WTC11 (cell line): ENCODE measurements around the gene TMEM86B. TPM values are rescaled to one million over a fixed set of nuclear protein-coding genes. Genes with fewer than 3 reads are reported as not detected.
A peak's percentile ranks its signal among the peaks of the same experiment; 100 is the strongest.

Experiments used
- ATAC-seq: fragments of 200-7000 bp; cut with Tn5 transposase; 2 replicates; pipeline ENCODE4 v1.10.0; 2021; ENCODE audit warnings: mild to moderate bottlenecking, moderate library complexity
- CTCF ChIA-PET: fragments of 300-600 bp; sonication (Branson Sonifier 250); formaldehyde crosslinking; loops from one replicate; lab custom pipeline; 2021; ENCODE audit warnings: antibody characterized with exemption; lab: Charles Lee
- POLR2A ChIA-PET: fragments of 350-600 bp; sonication (Branson Sonifier 250); formaldehyde crosslinking; loops from one replicate; lab custom pipeline; 2021; ENCODE audit warnings: antibody characterized with exemption; lab: Charles Lee
- DNase-seq: peaks from one replicate; pipeline ENCODE4 v3.0.0; 2021; ENCODE audit warnings: low spot score
- H3K27ac Mint-ChIP-seq: 2 replicates; pipeline ENCODE4 v1.8.0; 2021; ENCODE audit warnings: mixed read lengths
- H3K27me3 Mint-ChIP-seq: 2 replicates; pipeline ENCODE4 v1.8.0; 2021; ENCODE audit warnings: low read depth, mild to moderate bottlenecking, moderate library complexity, mixed read lengths
- H3K36me3 Mint-ChIP-seq: 2 replicates; pipeline ENCODE4 v1.8.0; 2021; ENCODE audit warnings: mixed read lengths
- H3K4me1 Mint-ChIP-seq: 2 replicates; pipeline ENCODE4 v1.8.0; 2022; ENCODE audit warnings: mixed read lengths
- H3K4me3 Mint-ChIP-seq: 2 replicates; pipeline ENCODE4 v1.8.0; 2021; ENCODE audit warnings: mild to moderate bottlenecking, moderate library complexity, mixed read lengths
- H3K9me3 Mint-ChIP-seq: 2 replicates; pipeline ENCODE4 v1.8.0; 2021; ENCODE audit warnings: mixed read lengths
- ARID4B ChIP-seq: sonication (generic); formaldehyde crosslinking; IDR thresholded peaks from 2 replicates; pipeline ENCODE4 v1.8.0; 2023; ENCODE audit warnings: missing genetic modification reagents, mild to moderate bottlenecking, borderline replicate concordance
- ATF1 ChIP-seq: sonication (generic); formaldehyde crosslinking; IDR thresholded peaks from 2 replicates; pipeline ENCODE4 v1.8.1; 2023; ENCODE audit warnings: mild to moderate bottlenecking, moderate library complexity, missing genetic modification reagents
- CBFB ChIP-seq: sonication (generic); formaldehyde crosslinking; IDR thresholded peaks from 2 replicates; pipeline ENCODE4 v1.8.1; 2022; ENCODE audit warnings: mild to moderate bottlenecking, low read depth, missing genetic modification reagents
- ETV6 ChIP-seq: sonication (generic); formaldehyde crosslinking; IDR thresholded peaks from 2 replicates; pipeline ENCODE4 v1.8.1; 2022; ENCODE audit warnings: mild to moderate bottlenecking, missing genetic modification reagents
- FOXP1 ChIP-seq: sonication (generic); formaldehyde crosslinking; IDR thresholded peaks from 2 replicates; pipeline ENCODE4 v1.8.0; 2022; ENCODE audit warnings: missing genetic modification reagents, mild to moderate bottlenecking, moderate library complexity, borderline replicate concordance
- GABPB1 ChIP-seq: sonication (generic); formaldehyde crosslinking; IDR thresholded peaks from 2 replicates; pipeline ENCODE4 v1.8.1; 2023; ENCODE audit warnings: mild to moderate bottlenecking, missing genetic modification reagents
- HMGA2 ChIP-seq: fragments of 250-450 bp; sonication (Bioruptor Pico); IDR thresholded peaks from 2 replicates; pipeline ENCODE4 v1.4.0; 2021; ENCODE audit warnings: mild to moderate bottlenecking, moderate library complexity
- NFYB ChIP-seq: sonication (generic); formaldehyde crosslinking; conservative IDR thresholded peaks from 2 replicates; pipeline ENCODE4 v1.8.0; 2022; ENCODE audit warnings: low read depth, missing genetic modification reagents
- PREB ChIP-seq: sonication (generic); formaldehyde crosslinking; IDR thresholded peaks from 2 replicates; pipeline ENCODE4 v1.8.1; 2022; ENCODE audit warnings: mild to moderate bottlenecking, missing genetic modification reagents, moderate library complexity, borderline replicate concordance
- RELA ChIP-seq: sonication (generic); formaldehyde crosslinking; IDR thresholded peaks from 2 replicates; pipeline ENCODE4 v1.8.1; 2022; ENCODE audit warnings: missing genetic modification reagents, mild to moderate bottlenecking, borderline replicate concordance
- SMAD3 ChIP-seq: sonication (generic); formaldehyde crosslinking; IDR thresholded peaks from 2 replicates; pipeline ENCODE4 v1.8.0; 2022; ENCODE audit warnings: missing genetic modification reagents, mild to moderate bottlenecking, borderline replicate concordance
- SP1 ChIP-seq: sonication (generic); formaldehyde crosslinking; conservative IDR thresholded peaks from 2 replicates; pipeline ENCODE4 v1.8.1; 2022; ENCODE audit warnings: missing genetic modification reagents
- TEAD4 ChIP-seq: sonication (generic); formaldehyde crosslinking; IDR thresholded peaks from 2 replicates; pipeline ENCODE4 v1.8.0; 2022; ENCODE audit warnings: mild to moderate bottlenecking, missing genetic modification reagents
- TP53 ChIP-seq: sonication (generic); formaldehyde crosslinking; IDR thresholded peaks from 2 replicates; pipeline ENCODE4 v1.8.1; 2023; ENCODE audit warnings: mild to moderate bottlenecking, missing genetic modification reagents
- USF2 ChIP-seq: sonication (generic); formaldehyde crosslinking; IDR thresholded peaks from 2 replicates; pipeline ENCODE4 v1.8.1; 2023; ENCODE audit warnings: mild to moderate bottlenecking, missing genetic modification reagents, moderate library complexity
- ZMAT4 ChIP-seq: fragments of 250-450 bp; sonication (Bioruptor Pico); IDR thresholded peaks from 2 replicates; pipeline ENCODE4 v1.9.0; 2021; ENCODE audit warnings: mild to moderate bottlenecking
- ZNF219 ChIP-seq: sonication (generic); formaldehyde crosslinking; IDR thresholded peaks from 2 replicates; pipeline ENCODE4 v1.8.0; 2023; ENCODE audit warnings: missing genetic modification reagents, mild to moderate bottlenecking, borderline replicate concordance
- ZNF232 ChIP-seq: sonication (generic); formaldehyde crosslinking; IDR thresholded peaks from 2 replicates; pipeline ENCODE4 v1.8.0; 2022; ENCODE audit warnings: mild to moderate bottlenecking, missing genetic modification reagents
- ZNF425 ChIP-seq: fragments of 250-450 bp; sonication (Bioruptor Pico); conservative IDR thresholded peaks from 2 replicates; pipeline ENCODE4 v1.9.0; 2021; ENCODE audit warnings: mild to moderate bottlenecking
- total RNA-seq: library from RNA; stranded (reverse); gene quantifications from 3 replicates; pipeline ENCODE4 v1.2.3, GENCODE V29; 2021

Gene TMEM86B
- total RNA-seq, 1 experiment from 2014 or later = 4.2 TPM

- Mint-ChIP-seq H3K4me3 (peak overlapping the region; percentile 6; the same call in 1 of the 2 replicates), H3K9me3 (no peaks in the 10 kb centered on the region)
- DNase-seq = no peak
- CTCF ChIA-PET = interaction anchor here (1.5 to 2.8 kb wide), 5 partner anchors 38 to 130 kb away, joined by 3 to 10 read pairs (median 7); partner anchors contain the start of gene TMEM238
- TF ChIP-seq USF2 (no peak), CBFB (no peak), ZNF232 (CRISPR knock-in tag) (no peak), RELA (no peak), NFYB (CRISPR knock-in tag) (no peak), ARID4B (CRISPR knock-in tag) (no peak), GABPB1 (CRISPR knock-in tag) (no peak), TP53 (CRISPR knock-in tag) (no peak), FOXP1 (CRISPR knock-in tag) (no peak), ZNF219 (CRISPR knock-in tag) (no peak), ZMAT4 (no peak), HMGA2 (no peak), TEAD4 (CRISPR knock-in tag) (no peak), PREB (CRISPR knock-in tag) (no peak), ZNF425 (CRISPR knock-in tag) (no peak), ATF1 (CRISPR knock-in tag) (no peak), SP1 (CRISPR knock-in tag) (no peak), ETV6 (CRISPR knock-in tag) (no peak), SMAD3 (no peak)
- TF ChIP-seq, all 79 proteins: peak for 0
- H3K36me3 Mint-ChIP-seq = no peaks in the 10 kb centered on the region
- peak overlapping the region; percentile 88 for H3K27ac Mint-ChIP-seq
- POLR2A ChIA-PET = interaction anchor here (0.5 kb wide), 2 partner anchors 62 to 345 kb away, joined by 3 to 6 read pairs; no protein-coding TSS in a partner anchor
- ATAC-seq = no peak
- no peaks in the 10 kb centered on the region for H3K27me3 Mint-ChIP-seq
- peaks cover 44% of the 10 kb centered on the region for H3K4me1 Mint-ChIP-seq
Measured at GRCh38 chr19:55253842-55254624, 25.5 kb upstream of the TMEM86B start.
